ENCODE results near the gene DCAF7.

DCAF7 gene

GRCh38 chr17:63601439-63602371, 51.4 kb downstream of the DCAF7 start:
- Histone ChIP-seq H3K36me3 (peaks cover 27 to 43% (median 35%) of the 10 kb centered on the region in 11 experiments), H3K9me3 (replicated peaks in 1 of 11) (no peaks in the 10 kb centered on the region), H3K27ac (peak overlapping the region; percentile 80 to 95 (median 89); a peak in 21 of 22 replicates), H3K27me3 (no peaks in the 10 kb centered on the region), H3K4me3 (peak overlapping the region; percentile 70 to 94 (median 85)), H3K4me2 (peak overlapping the region; percentile 88 to 100 (median 98)), H3K9ac (peak overlapping the region; percentile 91 to 97 (median 95)), H3K4me1 (peaks cover 16 to 20% (median 19%) of the 10 kb centered on the region in 10 experiments), H4K20me1 (no peaks in the 10 kb centered on the region)
- no peak for TF ChIP-seq Cebpa-rat (IDR thresholded peaks at IDR 0.05)

- no peak overlapping the region for H3K27ac ChIP-seq
- no peaks in the 10 kb centered on the region for H3K4me1 ChIP-seq
- H4K20me1 ChIP-seq: peaks cover 0 to 7% (median 0%) of the 10 kb centered on the region in 11 experiments; a peak in 3 of 22 replicates
- no peaks in the 10 kb centered on the region for H3K9me3 ChIP-seq (replicated peaks in 1 of 11)
- H3K36me3 ChIP-seq: peaks cover 60 to 66% (median 63%) of the 10 kb centered on the region in 11 experiments
- H3K27me3 ChIP-seq: no peaks in the 10 kb centered on the region
- H3K4me3 ChIP-seq: no peak overlapping the region
- no peak for TF ChIP-seq Cebpa-rat (IDR thresholded peaks at IDR 0.05)
- H3K9ac ChIP-seq: no peak overlapping the region
- no peak overlapping the region for H3K4me2 ChIP-seq
These were observed 59.7 kb downstream of the DCAF7 start for GRCh38 chr17:63609816-63610573.

DNA sequence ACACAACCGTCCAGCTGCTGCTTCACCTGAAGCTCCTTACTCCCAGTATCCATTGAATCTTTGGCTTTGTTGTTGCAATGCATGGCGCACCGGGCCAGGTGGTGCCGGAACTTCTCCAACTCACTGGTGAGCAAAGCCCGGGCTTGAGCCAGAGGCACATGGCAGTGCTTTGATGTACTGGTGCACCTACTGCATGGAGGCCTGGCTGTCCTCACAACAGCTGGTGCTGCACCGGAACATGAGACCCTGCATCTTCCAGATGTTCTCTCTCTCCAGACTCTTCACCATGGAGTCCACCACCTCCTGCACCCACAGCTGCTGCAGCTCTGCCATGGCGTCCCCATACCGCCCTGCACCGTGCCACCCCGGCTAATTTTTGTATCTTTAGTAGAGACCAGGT, 60.6 kb downstream of the DCAF7 start:
- Histone ChIP-seq H3K9ac (no peak overlapping the region), H3K4me2 (no peak overlapping the region), H3K27me3 (no peaks in the 10 kb centered on the region), H3K27ac (no peak overlapping the region), H3K36me3 (peaks cover 52 to 58% (median 54%) of the 10 kb centered on the region in 11 experiments), H4K20me1 (peaks cover 0 to 7% (median 0%) of the 10 kb centered on the region in 11 experiments; a peak in 3 of 22 replicates), H3K4me3 (no peak overlapping the region), H3K4me1 (no peaks in the 10 kb centered on the region), H3K9me3 (replicated peaks in 1 of 11) (no peaks in the 10 kb centered on the region)
- no peak for TF ChIP-seq Cebpa-rat (IDR thresholded peaks at IDR 0.05)

GRCh38 chr17:63611354-63611753, 61.1 kb downstream of the DCAF7 start:
- H3K4me3 ChIP-seq: no peak overlapping the region
- H4K20me1 ChIP-seq: peaks cover 0 to 7% (median 0%) of the 10 kb centered on the region in 11 experiments; a peak in 3 of 22 replicates
- no peaks in the 10 kb centered on the region for H3K27me3 ChIP-seq
- 0 out of 22 replicates have a peak overlapping the region, but pooled peaks of 1 of the 11 experiments have one; percentile 12 for H3K9ac ChIP-seq
- H3K9me3 ChIP-seq (replicated peaks in 1 of 11): no peaks in the 10 kb centered on the region
- no peak overlapping the region for H3K27ac ChIP-seq
- no peaks in the 10 kb centered on the region for H3K4me1 ChIP-seq
- H3K36me3 ChIP-seq: peaks cover 47 to 53% (median 49%) of the 10 kb centered on the region in 11 experiments
- no peak for TF ChIP-seq Cebpa-rat (IDR thresholded peaks at IDR 0.05)
- H3K4me2 ChIP-seq: no peak overlapping the region

- no peak overlapping the region for H3K27ac ChIP-seq
- no peak overlapping the region for H3K4me3 ChIP-seq
- H3K9me3 ChIP-seq (replicated peaks in 1 of 11): no peaks in the 10 kb centered on the region
These were observed 63.4 kb downstream of the DCAF7 start for GRCh38 chr17:63613663-63614062.

DNA sequence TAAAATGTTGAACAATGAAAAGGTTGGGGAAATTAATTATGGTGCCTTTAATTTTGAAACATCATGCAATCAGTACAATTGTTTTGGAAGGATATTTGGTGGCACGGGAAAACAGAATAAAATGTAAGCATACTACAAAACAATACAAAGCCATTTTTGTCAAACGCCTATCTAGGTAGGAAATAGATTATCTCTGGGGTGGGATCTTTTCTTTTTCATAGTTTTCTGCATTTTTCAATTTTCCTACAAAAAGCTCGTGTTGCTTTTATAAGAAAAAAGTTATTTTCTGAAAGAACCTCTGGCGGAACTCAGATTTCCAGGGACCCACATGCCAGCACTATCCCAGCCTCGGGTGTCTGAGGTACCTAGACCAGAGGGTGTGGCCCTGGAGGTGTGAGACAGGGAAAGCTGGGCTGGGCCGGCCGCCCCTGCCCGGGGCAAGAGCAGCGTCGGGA, 71.0 kb downstream of the DCAF7 start:
- no peaks in the 10 kb centered on the region for H3K27me3 ChIP-seq
- H3K27ac ChIP-seq: peak overlapping the region; percentile 57 to 89 (median 82)
- peak overlapping the region; percentile 62 to 84 (median 68) for H3K4me3 ChIP-seq
- no peaks in the 10 kb centered on the region for H3K9me3 ChIP-seq (replicated peaks in 1 of 11)
- TF ChIP-seq Cebpa-rat (IDR thresholded peaks at IDR 0.05): no peak
- H3K4me2 ChIP-seq: peak overlapping the region; percentile 88 to 99 (median 94)
- peaks cover 24 to 36% (median 34%) of the 10 kb centered on the region in 10 experiments for H3K4me1 ChIP-seq
- H4K20me1 ChIP-seq: peaks cover 29 to 39% (median 32%) of the 10 kb centered on the region in 11 experiments
- H3K9ac ChIP-seq: peak overlapping the region; percentile 73 to 89 (median 86)
- no peaks in the 10 kb centered on the region for H3K36me3 ChIP-seq

More at GRCh38 chr17:63613663-63614062, 63.4 kb downstream of the DCAF7 start:
- H3K4me1 ChIP-seq: no peaks in the 10 kb centered on the region
- no peaks in the 10 kb centered on the region for H3K27me3 ChIP-seq
- TF ChIP-seq Cebpa-rat (IDR thresholded peaks at IDR 0.05): no peak
- H3K4me2 ChIP-seq: no peak overlapping the region
- H3K9ac ChIP-seq: peak overlapping the region in 1 of 11 experiments; percentile 9; a peak in 1 of 22 replicates
- peaks cover 24 to 30% (median 26%) of the 10 kb centered on the region in 11 experiments for H3K36me3 ChIP-seq
- peaks cover 0 to 1% (median 0%) of the 10 kb centered on the region in 11 experiments; a peak in 1 of 22 replicates for H4K20me1 ChIP-seq

- Histone ChIP-seq H3K9ac (peak within 1 kb of the TSS; percentile 89 to 97 (median 93)), H3K4me1 (peaks cover 30 to 42% (median 39%) of the 10 kb centered on the region in 10 experiments), H3K9me3 (replicated peaks in 1 of 11) (no peaks in the 10 kb centered on the region), H3K27ac (peak within 1 kb of the TSS; percentile 78 to 95 (median 89)), H4K20me1 (peaks cover 35 to 46% (median 39%) of the 10 kb centered on the region in 11 experiments), H3K4me3 (peak within 1 kb of the TSS; percentile 84 to 99 (median 94)), H3K4me2 (peak within 1 kb of the TSS; percentile 90 to 99 (median 95)), H3K27me3 (no peaks in the 10 kb centered on the region), H3K36me3 (no peaks in the 10 kb centered on the region)
- TF ChIP-seq Cebpa-rat (IDR thresholded peaks at IDR 0.05): no peak
These were observed 71.7 kb downstream of the DCAF7 start, which contains the start of gene MAP3K3 for GRCh38 chr17:63621684-63622573. Gene MAP3K3, plus strand, starts transcription at chr17:63622417. Its CDS starts 343 bp downstream, at chr17:63622760.
